Kidney (tissue), 14 donors: ENCODE data around the gene HMX3. TPM values are rescaled to one million over a fixed set of nuclear protein-coding genes. Genes with fewer than 3 reads are reported as not detected.
A peak's percentile ranks its signal among the peaks of the same experiment; 100 is the strongest.

ENCODE experiments used
- DNase-seq, 5 donors: peaks; one replicate each; pipeline ENCODE4 v3.0.0-alpha.2; 2013 to 2020
- FAIRE-seq: peaks from 2 replicates; lab custom pipeline; 2012; peaks lifted over from hg19 to GRCh38; lab: Jason Lieb, UNC
- H3K27ac ChIP-seq, 2 donors: one replicate each; pipeline ENCODE4 v1.7.0; 2013; ENCODE audit warnings: low read depth in 2 of 2, low read length in 2 of 2, inconsistent platforms in 1 of 2
- H3K27me3 ChIP-seq: one replicate; pipeline ENCODE4 v1.7.1; 2013; ENCODE audit warnings: low read length, inconsistent platforms; ENCODE audit not compliant: control insufficient read depth, insufficient read depth
- H3K36me3 ChIP-seq, 3 donors: one replicate each; pipeline versions ENCODE4 v1.7.0 to v1.7.1; 2013; ENCODE audit warnings: low read length in 3 of 3, control low read depth in 1 of 3, inconsistent platforms in 1 of 3; ENCODE audit not compliant: insufficient read depth in 3 of 3, control insufficient read depth in 2 of 3
- H3K4me1 ChIP-seq, 3 donors: one replicate each; pipeline versions ENCODE4 v1.7.0 to v1.7.1; 2013; ENCODE audit warnings: low read length in 3 of 3, inconsistent platforms in 1 of 3, low read depth in 1 of 3; ENCODE audit not compliant: control insufficient read depth in 2 of 3, insufficient read depth in 2 of 3
- H3K4me3 ChIP-seq, 3 donors: one replicate each; pipeline versions ENCODE4 v1.7.0 to v1.8.1; 2013; ENCODE audit warnings: low read length in 3 of 3, control low read depth in 1 of 3, inconsistent platforms in 1 of 3
- H3K9ac ChIP-seq, 3 donors: one replicate each; pipeline versions ENCODE4 v1.7.0 to v1.7.1; 2013; ENCODE audit warnings: low read length in 3 of 3, control low read depth in 1 of 3, inconsistent platforms in 1 of 3
- H3K9me3 ChIP-seq, 3 donors: one replicate each; pipeline versions ENCODE4 v1.7.0 to v1.7.1; 2013; ENCODE audit warnings: low read length in 3 of 3, control low read depth in 1 of 3, inconsistent platforms in 1 of 3; ENCODE audit not compliant: control insufficient read depth in 2 of 3, insufficient read depth in 1 of 3
- intact Hi-C: fragments of 100-400 bp; cut with DNase I; formaldehyde crosslinking; loops from one replicate; pipeline ENCODE4 v1.11.1; 2022
- polyA plus RNA-seq: library from polyadenylated mRNA; stranded (reverse); fragments of 350-450 nt; fragmentation: Illumina TruSeq; extraction: RNeasy Lipid Tissue Mini Kit (QIAGEN cat#74804); gene quantifications from one replicate; pipeline ENCODE4 v1.2.3, GENCODE V29; 2014; ENCODE audit warnings: low read depth, low replicate concordance; ENCODE audit not compliant: insufficient read depth
- total RNA-seq: library from RNA; stranded (reverse); fragmentation: NEBNext Ultra II Directional; extraction: Animal tissue kit (Norgen Biotek cat#: 25700); gene quantifications from one replicate; pipeline ENCODE4 v1.2.1, GENCODE V29; 2021
- TF ChIP-seq, protein P1 (sequence below): IDR thresholded peaks from 3 replicates; pipeline ENCODE4 v1.5.1; 2012; ENCODE audit warnings: mild to moderate bottlenecking, moderate library complexity, borderline replicate concordance; ENCODE audit not compliant: insufficient read depth; ENCODE audit errors: extremely low read depth
- donor health status: control.
- donor health status: control.
- donor health status: control.
- donor health status: control.
- donor health status: control.
- donor health status: DM: yes; HTN: yes; CAD: no.
- donor health status: Normal renal cell carcinoma (clear cell type).

The HMX3 gene
- total and polyA plus RNA-seq, 2 donors from 2014 or later, result not detected

DNA sequence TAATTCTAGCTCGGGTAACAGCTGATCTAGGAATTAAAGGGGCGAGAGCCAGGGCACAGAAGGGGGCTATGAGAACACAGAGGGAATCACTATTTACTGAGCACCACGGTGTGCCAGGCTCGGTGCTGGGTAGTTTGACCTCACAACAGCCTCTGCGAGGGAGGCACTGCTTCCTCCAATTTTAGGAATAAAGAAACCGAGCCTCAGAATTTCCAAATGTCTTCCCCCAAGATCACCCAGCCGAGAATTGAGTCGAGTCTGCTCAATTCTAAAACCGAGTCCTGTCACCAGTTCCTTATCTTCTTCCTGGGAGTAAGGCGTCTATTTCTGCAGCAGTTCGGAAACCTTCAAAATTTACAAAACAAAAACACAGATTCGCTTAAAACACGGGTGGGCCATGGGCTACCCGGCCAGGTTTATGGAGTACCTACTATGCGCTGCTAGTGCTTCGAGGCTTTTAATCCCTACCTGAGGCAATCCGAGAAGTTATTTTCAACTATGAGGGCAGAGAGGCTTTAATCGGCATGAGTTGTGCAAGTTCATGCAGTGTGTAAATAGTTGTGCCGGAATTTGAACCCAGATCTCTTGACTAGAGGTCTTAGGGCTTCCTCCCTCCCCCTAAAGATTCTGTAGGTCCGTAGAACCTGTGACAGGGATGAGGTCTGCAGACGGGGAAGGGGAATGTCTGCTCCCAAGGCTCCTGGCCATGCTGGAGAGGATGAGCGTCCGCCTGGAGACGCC, 11.3 kb downstream of the HMX3 start:
- TF ChIP-seq, protein P1, sequence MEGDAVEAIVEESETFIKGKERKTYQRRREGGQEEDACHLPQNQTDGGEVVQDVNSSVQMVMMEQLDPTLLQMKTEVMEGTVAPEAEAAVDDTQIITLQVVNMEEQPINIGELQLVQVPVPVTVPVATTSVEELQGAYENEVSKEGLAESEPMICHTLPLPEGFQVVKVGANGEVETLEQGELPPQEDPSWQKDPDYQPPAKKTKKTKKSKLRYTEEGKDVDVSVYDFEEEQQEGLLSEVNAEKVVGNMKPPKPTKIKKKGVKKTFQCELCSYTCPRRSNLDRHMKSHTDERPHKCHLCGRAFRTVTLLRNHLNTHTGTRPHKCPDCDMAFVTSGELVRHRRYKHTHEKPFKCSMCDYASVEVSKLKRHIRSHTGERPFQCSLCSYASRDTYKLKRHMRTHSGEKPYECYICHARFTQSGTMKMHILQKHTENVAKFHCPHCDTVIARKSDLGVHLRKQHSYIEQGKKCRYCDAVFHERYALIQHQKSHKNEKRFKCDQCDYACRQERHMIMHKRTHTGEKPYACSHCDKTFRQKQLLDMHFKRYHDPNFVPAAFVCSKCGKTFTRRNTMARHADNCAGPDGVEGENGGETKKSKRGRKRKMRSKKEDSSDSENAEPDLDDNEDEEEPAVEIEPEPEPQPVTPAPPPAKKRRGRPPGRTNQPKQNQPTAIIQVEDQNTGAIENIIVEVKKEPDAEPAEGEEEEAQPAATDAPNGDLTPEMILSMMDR, result no peak
- Histone ChIP-seq H3K36me3 (no peaks in the 10 kb centered on the region), H3K9ac (no peak overlapping the region), H3K4me1 (peaks cover 0 to 12% (median 0%) of the 10 kb centered on the region in 3 donors), H3K4me3 (no peak overlapping the region), H3K27ac (no peak overlapping the region), H3K27me3 (peaks cover 74% of the 10 kb centered on the region), H3K9me3 (no peaks in the 10 kb centered on the region)
- intact Hi-C loops, result no loop called here
- peak in 1 of 5 donors; percentile 4 for DNase-seq
- FAIRE-seq, result no peak

DNA sequence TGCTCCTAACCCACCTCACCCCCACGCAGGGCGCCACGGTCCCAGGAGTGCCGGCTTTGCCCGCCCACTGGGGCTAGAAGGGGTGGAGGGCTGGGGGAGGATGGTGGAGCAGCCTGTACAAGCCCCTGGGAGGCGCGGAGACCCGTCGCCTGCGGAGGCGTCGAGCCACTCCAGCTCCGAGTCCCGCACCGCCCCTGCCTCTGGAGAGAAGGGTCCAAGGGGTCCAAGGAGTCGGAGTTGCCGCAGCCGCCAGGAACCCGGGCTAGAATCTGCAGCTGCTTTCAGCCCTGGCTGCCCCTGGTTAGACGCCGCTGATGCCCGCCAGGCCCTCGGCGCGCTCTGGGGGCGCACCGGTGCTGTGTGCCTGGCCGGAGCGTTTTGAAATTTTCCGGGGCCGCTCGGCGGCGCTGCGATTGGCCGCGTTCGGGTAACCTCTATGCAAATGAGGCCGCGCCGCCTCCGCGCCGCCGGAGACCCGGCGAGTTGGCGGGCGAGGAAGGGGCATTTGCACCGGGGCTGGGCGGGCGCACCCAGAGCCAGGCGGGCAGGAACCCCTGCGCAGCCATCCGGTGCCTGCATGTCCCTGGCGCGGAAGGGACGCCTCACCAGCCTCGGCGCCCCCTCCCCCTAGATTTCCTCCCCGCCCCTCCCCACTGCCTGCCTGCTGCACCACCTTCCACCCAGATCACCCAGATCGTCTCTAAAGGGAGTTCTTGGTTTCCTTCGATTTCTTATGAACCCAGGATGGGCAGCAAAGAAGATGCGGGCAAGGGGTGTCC, 12.1 kb downstream of the HMX3 start, which contains the start of gene HMX2:
Gene HMX2 (plus strand): TSS at position 502 of the 779 bp plus-strand sequence. CDS start 243 bp downstream, at position 745.
- Histone ChIP-seq H3K9me3 (peaks cover 0 to under 1% (median 0%) of the 10 kb centered on the region in 3 donors), H3K27ac (no peak within 1 kb of the TSS), H3K4me1 (peaks cover 0 to 12% (median 0%) of the 10 kb centered on the region in 3 donors), H3K4me3 (no peak within 1 kb of the TSS), H3K27me3 (peaks cover 77% of the 10 kb centered on the region), H3K9ac (no peak within 1 kb of the TSS), H3K36me3 (no peaks in the 10 kb centered on the region)
- TF ChIP-seq, protein P1, result no peak
- intact Hi-C loops, result no loop called here
- FAIRE-seq (no peak), DNase-seq (peak in 4 of 5 donors; percentile 27 to 67 (median 46))

DNA sequence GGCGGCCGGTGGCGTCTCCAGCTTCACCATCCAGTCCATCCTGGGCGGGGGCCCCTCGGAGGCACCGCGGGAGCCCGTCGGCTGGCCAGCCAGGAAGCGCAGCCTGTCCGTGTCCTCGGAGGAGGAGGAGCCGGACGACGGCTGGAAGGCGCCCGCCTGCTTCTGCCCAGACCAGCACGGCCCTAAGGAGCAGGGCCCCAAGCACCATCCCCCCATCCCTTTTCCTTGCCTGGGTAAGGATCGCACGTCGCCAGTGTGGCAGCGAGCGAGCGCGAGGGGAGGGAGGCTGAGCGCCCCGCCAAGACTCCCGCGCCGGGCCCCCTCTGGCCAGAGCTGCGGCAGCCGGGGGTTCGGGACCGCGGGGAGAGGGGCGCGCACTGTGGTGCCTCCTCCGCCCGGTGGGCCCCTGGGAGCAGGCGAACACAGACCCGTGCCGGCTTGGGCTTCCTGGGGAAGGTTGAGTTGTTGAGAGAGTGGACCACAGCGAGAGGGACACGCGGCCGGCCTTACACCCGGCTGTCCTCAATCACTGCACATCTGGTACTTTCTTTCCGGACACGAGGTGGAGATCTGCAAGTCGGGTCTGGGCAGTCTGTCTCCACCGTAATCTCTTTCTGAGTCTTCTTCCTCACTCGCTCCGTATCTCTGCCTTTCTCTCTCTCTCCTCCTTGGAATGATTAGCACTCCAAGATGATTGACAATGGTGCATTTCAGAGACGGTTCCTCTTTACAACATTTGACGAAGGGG, 12.8 kb downstream of the HMX3 start:
- Histone ChIP-seq H3K4me3 (no peak overlapping the region), H3K4me1 (peaks cover 0 to 12% (median 0%) of the 10 kb centered on the region in 3 donors), H3K9me3 (peaks cover 0 to 1% (median 0%) of the 10 kb centered on the region in 3 donors), H3K9ac (no peak overlapping the region), H3K27me3 (peaks cover 76% of the 10 kb centered on the region), H3K36me3 (no peaks in the 10 kb centered on the region), H3K27ac (no peak overlapping the region)
- no peak for FAIRE-seq
- intact Hi-C loops, result no loop called here
- DNase-seq, result peak in 3 of 5 donors; percentile 24 to 69 (median 50)
- TF ChIP-seq, protein P1, result no peak
